ENCODE results near the gene SOWAHA. TPM values are rescaled to one million over a fixed set of nuclear protein-coding genes. Genes with fewer than 3 reads are reported as not detected.

Gene SOWAHA
- total and polyA plus RNA-seq, 2 donors (not counting 1 experiment from before 2014, with no cell fraction given), result not detected

DNA sequence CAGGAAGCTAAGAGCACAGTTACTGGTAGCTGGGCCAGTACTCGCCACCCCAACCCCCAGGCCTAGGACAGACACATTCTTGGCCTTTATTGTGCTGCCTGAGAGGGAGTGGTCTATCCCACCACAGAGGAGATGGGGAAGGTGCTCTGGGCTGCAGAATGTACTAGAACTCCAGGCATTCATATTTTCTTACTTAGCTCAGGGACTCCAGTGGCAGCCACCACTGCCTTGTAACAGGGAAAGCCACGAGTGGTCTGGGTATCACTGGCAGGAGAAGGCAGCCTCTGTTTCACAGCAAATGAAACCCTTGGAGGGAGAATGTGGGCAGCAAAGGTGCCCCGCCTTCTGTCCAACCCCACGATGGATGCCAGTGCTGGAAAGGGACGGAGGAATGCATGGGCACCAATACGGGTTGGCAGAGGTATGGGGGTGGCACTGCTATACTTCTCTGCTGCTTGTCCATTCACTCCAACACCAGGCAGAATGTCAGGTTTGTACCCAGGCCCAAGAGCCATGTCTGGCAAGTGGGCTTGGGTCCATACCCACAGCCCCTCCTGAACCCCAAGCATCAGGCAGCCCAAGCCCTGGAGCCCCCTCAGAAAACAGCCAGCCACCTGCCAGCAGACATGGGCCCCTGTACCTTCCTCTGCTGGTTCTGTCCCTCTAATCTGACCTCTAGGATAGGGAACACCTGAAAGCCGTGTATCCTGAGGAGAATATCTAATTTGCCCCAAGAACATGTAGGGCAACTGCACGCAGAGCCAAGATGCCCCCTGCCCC is 40.6 kb upstream of the SOWAHA start:
- Mint-ChIP-seq H3K4me3 (no peak overlapping the region), H3K27me3 (peaks cover 4% of the 10 kb centered on the region), H3K4me1 (no peaks in the 10 kb centered on the region), H3K9me3 (ENCODE audit: insufficient read depth) (no peaks in the 10 kb centered on the region), H3K27ac (no peak overlapping the region)
- Histone ChIP-seq H3K27ac (ENCODE audit: low read length in 2 of 2) (no peak overlapping the region), H3K4me3 (ENCODE audit: control extremely low read depth in 1 of 5, extremely low read depth in 1 of 5, insufficient read depth in 1 of 5, low read depth in 2 of 5, low read length in 4 of 5) (no peak overlapping the region), H3K79me2 (ENCODE audit: control insufficient read depth, insufficient read depth, low read length) (no peaks in the 10 kb centered on the region), H3K4me1 (ENCODE audit: control insufficient read depth in 2 of 2, insufficient read depth in 2 of 2, low read length in 2 of 2) (peaks cover 6 to 9% of the 10 kb centered on the region in 2 donors), H3K9ac (ENCODE audit: low read length) (no peak overlapping the region), H3K36me3 (replicated peaks in 1 of 2; ENCODE audit: control extremely low read depth in 1 of 2, control insufficient read depth in 1 of 2, extremely low read depth in 1 of 2, insufficient read depth in 2 of 2, low read length in 1 of 2) (no peaks in the 10 kb centered on the region), H3K4me2 (replicated peaks; ENCODE audit: low read depth, low read length, poor library complexity, severe bottlenecking) (no peak overlapping the region), H2AFZ (ENCODE audit: insufficient read depth, low read depth, low read length, poor library complexity, severe bottlenecking) (no peak overlapping the region), H3K9me3 (ENCODE audit: control extremely low read depth in 1 of 3, control insufficient read depth in 2 of 3, insufficient read depth in 1 of 3, low read length in 2 of 3) (peaks cover 0 to 3% (median 0%) of the 10 kb centered on the region in 3 donors), H4K20me1 (ENCODE audit: control insufficient read depth, insufficient read depth, low read length, poor library complexity, severe bottlenecking) (no peaks in the 10 kb centered on the region), H3K27me3 (replicated peaks in 1 of 4; ENCODE audit: control extremely low read depth in 1 of 4, control insufficient read depth in 3 of 4, insufficient read depth in 4 of 4, low read length in 3 of 4) (peaks cover 0 to 15% (median 2%) of the 10 kb centered on the region in 4 experiments)
- CTCF ChIA-PET, result no interaction called here
- DNase-seq (no peak), ATAC-seq (ENCODE audit: low read depth) (no peak)
- POLR2A ChIA-PET, result no interaction called here
- intact Hi-C loops (cut with micrococcal nuclease), result no loop called here
- TF ChIP-seq CTCF (IDR thresholded peaks at IDR 0.05), result no peak
- TF ChIP-seq EZH2 (IDR thresholded peaks at IDR 0.05; ENCODE audit: borderline replicate concordance, insufficient read depth, low read depth, low read length, poor library complexity, severe bottlenecking), result no peak
- WGBS (ENCODE audit: insufficient coverage), result 94% methylated on average over 7 of the region's 8 CpGs

- no peak overlapping the region for H3K27ac ChIP-seq (ENCODE audit: low read length in 2 of 2)
- no peaks in the 10 kb centered on the region for H4K20me1 ChIP-seq (ENCODE audit: control insufficient read depth, insufficient read depth, low read length, poor library complexity, severe bottlenecking)
- WGBS (ENCODE audit: insufficient coverage), result 91% methylated on average over 3 of the region's 5 CpGs
- TF ChIP-seq CTCF (IDR thresholded peaks at IDR 0.05), result no peak
- no peak overlapping the region for H3K4me3 ChIP-seq (ENCODE audit: control extremely low read depth in 1 of 5, extremely low read depth in 1 of 5, insufficient read depth in 1 of 5, low read depth in 2 of 5, low read length in 4 of 5)
- H3K9me3 ChIP-seq (ENCODE audit: control extremely low read depth in 1 of 3, control insufficient read depth in 2 of 3, insufficient read depth in 1 of 3, low read length in 2 of 3), result peaks cover 0 to 9% (median 0%) of the 10 kb centered on the region in 3 donors
- POLR2A ChIA-PET, result no interaction called here
- H3K79me2 ChIP-seq (ENCODE audit: control insufficient read depth, insufficient read depth, low read length), result no peaks in the 10 kb centered on the region
- no peak overlapping the region for H3K4me3 Mint-ChIP-seq
- peaks cover 0 to 21% (median 7%) of the 10 kb centered on the region in 4 experiments for H3K27me3 ChIP-seq (replicated peaks in 1 of 4; ENCODE audit: control extremely low read depth in 1 of 4, control insufficient read depth in 3 of 4, insufficient read depth in 4 of 4, low read length in 3 of 4)
- H3K9ac ChIP-seq (ENCODE audit: low read length), result no peak overlapping the region
- CTCF ChIA-PET, result no interaction called here
- intact Hi-C loops (cut with micrococcal nuclease), result no loop called here
- no peak overlapping the region for H2AFZ ChIP-seq (ENCODE audit: insufficient read depth, low read depth, low read length, poor library complexity, severe bottlenecking)
- H3K9me3 Mint-ChIP-seq (ENCODE audit: insufficient read depth), result no peaks in the 10 kb centered on the region
- peaks cover 9% of the 10 kb centered on the region for H3K27me3 Mint-ChIP-seq
- no peaks in the 10 kb centered on the region for H3K36me3 ChIP-seq (replicated peaks in 1 of 2; ENCODE audit: control extremely low read depth in 1 of 2, control insufficient read depth in 1 of 2, extremely low read depth in 1 of 2, insufficient read depth in 2 of 2, low read length in 1 of 2)
- H3K4me1 ChIP-seq (ENCODE audit: control insufficient read depth in 2 of 2, insufficient read depth in 2 of 2, low read length in 2 of 2), result peaks cover 13 to 16% of the 10 kb centered on the region in 2 donors
- H3K4me2 ChIP-seq (replicated peaks; ENCODE audit: low read depth, low read length, poor library complexity, severe bottlenecking), result no peak overlapping the region
- DNase-seq, result no peak
- H3K27ac Mint-ChIP-seq, result no peak overlapping the region
- ATAC-seq (ENCODE audit: low read depth), result no peak
- H3K4me1 Mint-ChIP-seq, result peaks cover 4% of the 10 kb centered on the region
These were observed 40.0 kb upstream of the SOWAHA start for GRCh38 chr5:132773114-132773513.
